ENCODE data around the gene CLASP1. TPM values are rescaled to one million over a fixed set of nuclear protein-coding genes. Genes with fewer than 3 reads are reported as not detected.

The CLASP1 gene
- polyA plus RNA-seq, 1 experiment = 12.8 TPM

DNA sequence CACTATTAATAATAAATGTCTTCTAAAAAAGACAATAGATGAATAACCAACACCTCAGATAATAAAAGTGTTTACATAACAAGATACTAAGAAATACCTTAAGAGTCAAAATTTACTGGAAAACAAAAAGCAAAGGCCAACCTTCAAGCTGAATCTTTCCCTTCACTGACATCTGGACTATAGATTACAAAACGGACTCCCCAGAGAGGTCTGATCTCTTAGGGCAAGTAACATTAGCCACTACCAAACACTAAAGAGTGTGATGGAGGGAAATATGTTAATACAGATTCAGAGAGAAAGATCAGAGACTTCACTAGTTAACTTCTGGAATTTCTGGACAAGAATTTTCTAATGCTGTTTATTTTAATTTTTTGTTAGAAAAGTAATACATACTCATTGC is 13.9 kb downstream of the CLASP1 start:
- no peak overlapping the region for H3K4me3 ChIP-seq (ENCODE audit: low read depth, low read length)
- no peaks in the 10 kb centered on the region for H3K9me3 ChIP-seq (ENCODE audit: control insufficient read depth, insufficient read depth, low read length)
- ChIA-PET POLR2A (interaction anchor here (0.9 to 2.4 kb wide), 3 partner anchors 13 to 105 kb away, joined by 3 to 12 read pairs (median 7); partner anchors contain the start of gene RNU4ATAC), CTCF (interaction anchor here (0.7 to 1.0 kb wide), 2 partner anchors 232 to 540 kb away, joined by 3 read pairs; no protein-coding TSS in a partner anchor)
- TF ChIP-seq, protein P1, sequence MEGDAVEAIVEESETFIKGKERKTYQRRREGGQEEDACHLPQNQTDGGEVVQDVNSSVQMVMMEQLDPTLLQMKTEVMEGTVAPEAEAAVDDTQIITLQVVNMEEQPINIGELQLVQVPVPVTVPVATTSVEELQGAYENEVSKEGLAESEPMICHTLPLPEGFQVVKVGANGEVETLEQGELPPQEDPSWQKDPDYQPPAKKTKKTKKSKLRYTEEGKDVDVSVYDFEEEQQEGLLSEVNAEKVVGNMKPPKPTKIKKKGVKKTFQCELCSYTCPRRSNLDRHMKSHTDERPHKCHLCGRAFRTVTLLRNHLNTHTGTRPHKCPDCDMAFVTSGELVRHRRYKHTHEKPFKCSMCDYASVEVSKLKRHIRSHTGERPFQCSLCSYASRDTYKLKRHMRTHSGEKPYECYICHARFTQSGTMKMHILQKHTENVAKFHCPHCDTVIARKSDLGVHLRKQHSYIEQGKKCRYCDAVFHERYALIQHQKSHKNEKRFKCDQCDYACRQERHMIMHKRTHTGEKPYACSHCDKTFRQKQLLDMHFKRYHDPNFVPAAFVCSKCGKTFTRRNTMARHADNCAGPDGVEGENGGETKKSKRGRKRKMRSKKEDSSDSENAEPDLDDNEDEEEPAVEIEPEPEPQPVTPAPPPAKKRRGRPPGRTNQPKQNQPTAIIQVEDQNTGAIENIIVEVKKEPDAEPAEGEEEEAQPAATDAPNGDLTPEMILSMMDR (IDR thresholded peaks at IDR 0.05; ENCODE audit: low read depth, low read length) = no peak
- no peaks in the 10 kb centered on the region for H3K27me3 ChIP-seq (ENCODE audit: control insufficient read depth, insufficient read depth, low read length)
- H3K27ac ChIP-seq (ENCODE audit: low read depth, low read length) = no peak overlapping the region
- no peak for DNase-seq (ENCODE audit: low read depth, low spot score)

DNA sequence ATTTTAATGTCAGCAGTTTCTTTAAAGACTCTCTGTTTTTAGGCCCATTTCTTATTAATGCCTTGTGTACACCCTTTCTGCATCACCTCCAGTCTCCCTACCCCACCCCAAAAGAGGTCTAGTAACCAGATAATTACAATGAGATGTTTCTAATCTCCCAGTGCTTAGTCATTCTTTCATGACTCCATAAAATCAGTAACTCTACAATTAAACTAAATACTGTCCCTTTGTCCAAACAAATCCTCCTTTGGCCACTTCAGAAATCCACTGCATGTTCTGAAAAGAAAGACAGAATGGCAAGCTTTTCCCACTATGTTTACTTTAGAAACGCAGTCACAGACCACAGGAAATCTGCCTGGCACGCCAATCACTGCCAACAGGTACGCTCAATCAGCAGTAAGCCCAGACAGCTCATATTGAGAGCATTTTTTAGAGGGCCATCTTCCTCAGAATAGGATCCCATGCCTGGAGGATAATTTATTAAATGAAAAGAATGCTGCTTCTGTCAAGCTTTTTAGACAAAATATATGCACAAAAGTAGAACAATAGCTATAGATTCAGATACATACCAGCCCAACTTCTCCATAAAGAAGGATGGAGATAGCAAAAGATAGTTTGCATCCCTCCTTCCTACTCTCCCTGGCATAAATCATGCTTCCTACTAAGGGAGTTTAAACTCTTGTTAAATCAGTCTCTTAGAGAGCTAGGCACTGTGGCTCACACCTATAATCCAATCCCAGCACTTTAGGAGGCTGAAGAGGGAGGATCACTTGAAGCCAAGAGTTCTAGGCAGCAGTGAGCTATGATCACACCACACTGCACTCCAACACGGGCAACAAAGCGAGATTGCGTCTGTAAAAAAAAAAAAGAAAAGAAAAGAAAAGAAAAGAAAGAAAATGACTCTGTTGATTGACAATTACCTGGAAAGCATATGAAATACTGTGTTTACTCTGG is 14.6 kb downstream of the CLASP1 start:
- TF ChIP-seq, protein P1 (IDR thresholded peaks at IDR 0.05; ENCODE audit: low read depth, low read length) = no peak
- CTCF ChIA-PET = interaction anchor here (0.7 to 1.0 kb wide), 4 partner anchors 55 to 1562 kb away, joined by 3 read pairs; no protein-coding TSS in a partner anchor
- no peak for DNase-seq (ENCODE audit: low read depth, low spot score)
- no peaks in the 10 kb centered on the region for H3K9me3 ChIP-seq (ENCODE audit: control insufficient read depth, insufficient read depth, low read length)
- H3K27me3 ChIP-seq (ENCODE audit: control insufficient read depth, insufficient read depth, low read length) = no peaks in the 10 kb centered on the region
- no peak overlapping the region for H3K4me3 ChIP-seq (ENCODE audit: low read depth, low read length)
- POLR2A ChIA-PET = interaction anchor here (0.5 to 2.4 kb wide), 3 partner anchors 12 to 104 kb away, joined by 7 to 12 read pairs (median 8); partner anchors contain the start of gene RNU4ATAC
- peak overlapping the region; percentile 73 for H3K27ac ChIP-seq (ENCODE audit: low read depth, low read length)

DNA sequence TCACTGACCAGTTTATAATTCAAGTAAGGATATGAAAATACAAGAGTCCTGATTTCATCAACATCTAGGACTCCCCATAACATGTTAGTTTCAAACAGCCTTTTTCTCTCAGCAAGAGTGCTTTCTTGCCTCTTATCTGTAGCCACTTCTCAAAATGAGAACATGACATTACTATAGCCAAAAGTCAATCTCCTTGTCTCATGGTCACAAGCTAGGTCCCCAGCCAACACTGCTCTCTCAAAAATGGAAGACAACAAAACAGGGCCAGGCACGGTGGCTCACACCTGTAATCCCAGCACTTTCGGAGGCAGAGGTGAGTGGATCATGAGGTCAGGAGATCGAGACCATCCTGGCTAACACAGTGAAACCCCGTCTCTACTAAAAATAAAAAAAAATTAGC is 15.8 kb downstream of the CLASP1 start:
- TF ChIP-seq, protein P1 (IDR thresholded peaks at IDR 0.05; ENCODE audit: low read depth, low read length) = no peak
- no peak overlapping the region for H3K4me3 ChIP-seq (ENCODE audit: low read depth, low read length)
- DNase-seq (ENCODE audit: low read depth, low spot score) = no peak
- ChIA-PET CTCF (interaction anchor here (1.0 kb wide), 1 partner anchor 100 kb away, joined by 3 read pairs; no protein-coding TSS in a partner anchor), POLR2A (interaction anchor here (2.4 kb wide), 1 partner anchor 103 kb away, joined by 7 read pairs; the partner anchor contains the start of gene RNU4ATAC)
- H3K9me3 ChIP-seq (ENCODE audit: control insufficient read depth, insufficient read depth, low read length) = no peaks in the 10 kb centered on the region
- H3K27me3 ChIP-seq (ENCODE audit: control insufficient read depth, insufficient read depth, low read length) = no peaks in the 10 kb centered on the region
- H3K27ac ChIP-seq (ENCODE audit: low read depth, low read length) = no peak overlapping the region

DNA sequence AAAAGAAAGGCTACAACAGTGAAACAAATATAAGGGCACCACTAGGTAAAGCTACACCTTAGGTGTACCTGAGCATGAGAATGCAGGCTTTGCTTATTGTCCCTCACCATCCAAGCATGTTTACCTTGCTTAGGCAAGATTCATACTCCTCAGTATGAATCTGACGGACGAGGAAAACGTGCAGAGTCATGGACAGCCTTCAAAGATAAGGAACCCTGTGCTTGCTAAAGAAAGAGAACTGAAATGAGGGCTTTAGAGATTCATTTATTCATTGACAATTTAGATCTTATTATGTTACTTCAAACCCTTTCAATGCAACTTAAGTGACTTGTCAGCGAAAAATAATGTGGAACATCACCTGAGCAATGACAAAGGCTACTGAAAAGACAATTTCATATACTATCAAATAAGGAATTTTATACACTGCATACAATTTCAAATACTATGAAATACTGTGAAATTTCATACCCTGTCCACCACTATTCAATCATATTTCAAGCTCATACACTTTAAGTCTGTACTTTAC is 21.7 kb downstream of the CLASP1 start:
- Histone ChIP-seq H3K27me3 (ENCODE audit: control insufficient read depth, insufficient read depth, low read length) (no peaks in the 10 kb centered on the region), H3K4me3 (ENCODE audit: low read depth, low read length) (no peak overlapping the region), H3K9me3 (ENCODE audit: control insufficient read depth, insufficient read depth, low read length) (no peaks in the 10 kb centered on the region), H3K27ac (ENCODE audit: low read depth, low read length) (no peak overlapping the region)
- ChIA-PET CTCF (interaction anchor here (0.5 to 0.9 kb wide), 3 partner anchors 14 to 947 kb away, joined by 4 to 9 read pairs (median 4); partner anchors contain the start of gene RNU4ATAC), POLR2A (no interaction called here)
- TF ChIP-seq, protein P1 (IDR thresholded peaks at IDR 0.05; ENCODE audit: low read depth, low read length) = no peak
- DNase-seq (ENCODE audit: low read depth, low spot score) = no peak
